Liver (tissue), 9 donors: Measurements from ENCODE around the gene SENP7. TPM values are rescaled to one million over a fixed set of nuclear protein-coding genes. Genes with fewer than 3 reads are reported as not detected.

Experiments
- DNase-seq: peaks from one replicate; pipeline ENCODE4 v3.0.0-alpha.2; 2017; ENCODE audit warnings: low spot score
- H3K27ac ChIP-seq, 2 donors: one replicate each; pipeline ENCODE4 v1.7.0; 2013; ENCODE audit warnings: inconsistent platforms in 2 of 2, low read length in 2 of 2, control low read depth in 1 of 2, low read depth in 1 of 2, mild to moderate bottlenecking in 1 of 2
- H3K27me3 ChIP-seq, 4 donors: one replicate each; pipeline versions ENCODE4 v1.6.1 to v1.7.0; 2013; ENCODE audit warnings: low read length in 3 of 4, inconsistent platforms in 1 of 4, mild to moderate bottlenecking in 1 of 4, moderate library complexity in 1 of 4; ENCODE audit not compliant: control insufficient read depth in 4 of 4, insufficient read depth in 4 of 4
- H3K36me3 ChIP-seq, 4 donors: one replicate each; pipeline versions ENCODE4 v1.6.1 to v1.7.0; 2013; ENCODE audit warnings: low read length in 3 of 4, mild to moderate bottlenecking in 3 of 4, low read depth in 1 of 4, moderate library complexity in 1 of 4; ENCODE audit not compliant: control insufficient read depth in 4 of 4, insufficient read depth in 3 of 4
- H3K4me1 ChIP-seq, 4 donors: one replicate each; pipeline versions ENCODE4 v1.6.1 to v1.7.0; 2013; ENCODE audit warnings: low read length in 3 of 4, mild to moderate bottlenecking in 3 of 4, moderate library complexity in 1 of 4; ENCODE audit not compliant: control insufficient read depth in 4 of 4, insufficient read depth in 4 of 4
- H3K4me3 ChIP-seq, 3 donors: one replicate each; pipeline versions ENCODE4 v1.6.1 to v1.7.0; 2013; ENCODE audit warnings: low read length in 3 of 3, control low read depth in 1 of 3, low read depth in 1 of 3, mild to moderate bottlenecking in 1 of 3
- H3K9ac ChIP-seq, 2 donors: one replicate each; pipeline ENCODE4 v1.7.0; 2013; ENCODE audit warnings: low read length in 2 of 2, mild to moderate bottlenecking in 2 of 2, moderate library complexity in 2 of 2, control low read depth in 1 of 2, low read depth in 1 of 2
- H3K9me3 ChIP-seq, 4 donors: one replicate each; pipeline versions ENCODE4 v1.6.1 to v1.7.0; 2013; ENCODE audit warnings: low read length in 3 of 4; ENCODE audit not compliant: control insufficient read depth in 4 of 4
- ATF3 ChIP-seq: IDR thresholded peaks from 2 replicates; pipeline ENCODE4 v1.6.1; 2016; ENCODE audit warnings: antibody characterized with exemption
- CTCF ChIP-seq: fragments of 150-350 bp; IDR thresholded peaks from 2 replicates; pipeline ENCODE4 v1.5.1; 2017; ENCODE audit warnings: improper control_type of control experiment, low read depth, low read length; ENCODE audit not compliant: missing input control
- FOXA1 ChIP-seq: IDR thresholded peaks from 2 replicates; pipeline ENCODE4 v1.6.1; 2016; ENCODE audit warnings: antibody characterized with exemption
- FOXA2 ChIP-seq: IDR thresholded peaks from 2 replicates; pipeline ENCODE4 v1.6.1; 2016; ENCODE audit warnings: antibody characterized with exemption
- GABPA ChIP-seq, 2 donors: IDR thresholded peaks in 1 of 2; conservative IDR thresholded peaks in 1 of 2; 2 replicates each; pipeline ENCODE4 v1.6.1; 2016; ENCODE audit warnings: antibody characterized with exemption in 2 of 2, mild to moderate bottlenecking in 1 of 2, moderate library complexity in 1 of 2
- MAX ChIP-seq: IDR thresholded peaks from 2 replicates; pipeline ENCODE4 v1.6.1; 2016; ENCODE audit warnings: antibody characterized with exemption
- RAD21 ChIP-seq, 2 donors: IDR thresholded peaks; 2 replicates each; pipeline ENCODE4 v1.6.1; 2016; ENCODE audit warnings: antibody characterized with exemption in 2 of 2, mild to moderate bottlenecking in 2 of 2
- RXRA ChIP-seq, 2 donors: IDR thresholded peaks; 2 replicates each; pipeline ENCODE4 v1.6.1; 2017 to 2018; ENCODE audit warnings: antibody characterized with exemption in 2 of 2, mild to moderate bottlenecking in 1 of 2
- SP1 ChIP-seq: IDR thresholded peaks from 2 replicates; pipeline ENCODE4 v1.6.1; 2018; ENCODE audit warnings: antibody characterized with exemption, mild to moderate bottlenecking
- TAF1 ChIP-seq: conservative IDR thresholded peaks from 2 replicates; pipeline ENCODE4 v1.6.1; 2016; ENCODE audit warnings: antibody characterized with exemption, mild to moderate bottlenecking
- ZBTB33 ChIP-seq: IDR thresholded peaks from 2 replicates; pipeline ENCODE4 v1.6.1; 2016; ENCODE audit warnings: antibody characterized with exemption
- WGBS: extraction: QIAGEN DNeasy Blood & Tissue Kit; methylation state at CpG from one replicate; pipeline ENCODE4 v1.1.7; 2013; 5-methylcytosine and 5-hydroxymethylcytosine counted together
- polyA plus RNA-seq, 2 donors: library from polyadenylated mRNA; stranded (reverse) in 1 of 2; unstranded in 1 of 2; fragments of 200-250 nt in 1 of 2; fragments of >200 nt in 1 of 2; fragmentation: Nextera tagmentation in 1 of 2; extraction: Ambion mirVana in 1 of 2; gene quantifications; one replicate each; pipeline versions ENCODE4 v1.2.1 to v1.2.3, GENCODE V29; 2013 to 2015
- total RNA-seq, 2 donors: library from RNA; depleted of rRNA; stranded (reverse); fragments of >200 nt; gene quantifications; one replicate each; pipeline ENCODE4 v1.2.3, GENCODE V29; 2014
- donor health status: healthy.
- donor health status: healthy.
- donor health status: healthy.
- donor health status: healthy.
- donor health status: healthy.

The SENP7 gene
- total and polyA plus RNA-seq, 4 donors, result 1.9 to 18.5 (median 6.8) TPM

DNA sequence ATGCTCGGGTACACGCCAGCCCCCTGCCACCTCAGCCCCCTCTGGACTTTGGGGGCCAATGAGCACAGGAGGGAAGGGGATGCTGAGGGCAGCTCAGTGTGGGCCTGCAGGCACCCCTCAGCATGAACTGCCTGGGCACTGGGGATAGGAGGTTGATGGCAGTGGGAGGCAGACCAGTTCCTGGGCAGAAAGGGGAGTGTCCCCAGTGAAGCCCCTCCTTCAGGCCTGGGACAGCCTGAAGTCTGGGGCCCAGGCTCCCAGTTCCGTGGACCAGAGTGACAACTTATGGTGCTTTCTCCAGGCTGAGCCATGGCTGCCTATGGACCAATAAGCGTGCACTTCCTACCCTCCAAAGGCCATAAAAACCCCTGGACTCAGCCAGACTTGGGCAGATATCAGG lies 129.4 kb downstream of the SENP7 start (continued):
- no peak for TF ChIP-seq ZBTB33
- no peak for TF ChIP-seq RAD21 (IDR thresholded peaks at IDR 0.05)
- no peak for TF ChIP-seq ATF3
- TF ChIP-seq FOXA1, result no peak
- TF ChIP-seq GABPA (IDR thresholded peaks at IDR 0.05 in 1 of 2, conservative IDR thresholded peaks at IDR 0.05 in 1 of 2), result no peak
- TF ChIP-seq RXRA (IDR thresholded peaks at IDR 0.05), result no peak
- no peak for TF ChIP-seq MAX
- no peak for TF ChIP-seq TAF1

- no peak overlapping the region for H3K27ac ChIP-seq
- H3K36me3 ChIP-seq, result peaks cover 0 to 3% (median 0%) of the 10 kb centered on the region in 4 donors
- H3K9ac ChIP-seq, result no peak overlapping the region
- H3K27me3 ChIP-seq, result no peaks in the 10 kb centered on the region
- WGBS, result 88% methylated on average over 5 of the region's 5 CpGs
- H3K4me3 ChIP-seq, result no peak overlapping the region
- H3K4me1 ChIP-seq, result no peaks in the 10 kb centered on the region
- no peak for DNase-seq
- H3K9me3 ChIP-seq, result no peaks in the 10 kb centered on the region
- TF ChIP-seq FOXA1 (no peak), MAX (no peak)
These were observed 129.8 kb downstream of the SENP7 start for GRCh38 chr3:101383156-101383575.

GRCh38 chr3:101381809-101382208 lies 131.2 kb downstream of the SENP7 start:
- Histone ChIP-seq H3K9ac (no peak overlapping the region), H3K4me3 (no peak overlapping the region), H3K36me3 (peaks cover 0 to 3% (median 0%) of the 10 kb centered on the region in 4 donors), H3K27me3 (no peaks in the 10 kb centered on the region), H3K27ac (no peak overlapping the region), H3K4me1 (no peaks in the 10 kb centered on the region), H3K9me3 (no peaks in the 10 kb centered on the region)
- no peak for TF ChIP-seq FOXA2
- TF ChIP-seq RAD21 (IDR thresholded peaks at IDR 0.05), result peak; percentile 74 to 77
- no peak for TF ChIP-seq SP1
- TF ChIP-seq CTCF, result peak; percentile 49
- no peak for DNase-seq
